Cardiac fibroblast (primary cell): Measurements from ENCODE around the gene SMO.
"Not testable (repeated sequence)": the region's sequence is repeated elsewhere in the genome, so short reads cannot be mapped to it uniquely, and the experiment has no call there.

Experiments used
- DNase-seq, 2 donors: peaks; one replicate each; pipeline versions ENCODE4 v3.0.0 to v3.0.0-alpha.2; 2010; ENCODE audit warnings: low read depth in 2 of 2
- H3K4me3 ChIP-seq, 2 donors: replicated peaks in 1 of 2; 1 replicate in 1 of 2; 2 replicates in 1 of 2; pipeline ENCODE4 v1.5.1; 2011; ENCODE audit warnings: low read depth in 2 of 2, low read length in 2 of 2, mild to moderate bottlenecking in 2 of 2, moderate library complexity in 1 of 2
- TF ChIP-seq, protein P1 (sequence below): IDR thresholded peaks from one replicate; pipeline ENCODE4 v1.5.1; 2011; ENCODE audit warnings: low read depth, mild to moderate bottlenecking, low read length, inconsistent platforms

Gene SMO

GRCh38 chr7:129209067-129209926, 20.9 kb downstream of the SMO start:
- TF ChIP-seq, protein P1, sequence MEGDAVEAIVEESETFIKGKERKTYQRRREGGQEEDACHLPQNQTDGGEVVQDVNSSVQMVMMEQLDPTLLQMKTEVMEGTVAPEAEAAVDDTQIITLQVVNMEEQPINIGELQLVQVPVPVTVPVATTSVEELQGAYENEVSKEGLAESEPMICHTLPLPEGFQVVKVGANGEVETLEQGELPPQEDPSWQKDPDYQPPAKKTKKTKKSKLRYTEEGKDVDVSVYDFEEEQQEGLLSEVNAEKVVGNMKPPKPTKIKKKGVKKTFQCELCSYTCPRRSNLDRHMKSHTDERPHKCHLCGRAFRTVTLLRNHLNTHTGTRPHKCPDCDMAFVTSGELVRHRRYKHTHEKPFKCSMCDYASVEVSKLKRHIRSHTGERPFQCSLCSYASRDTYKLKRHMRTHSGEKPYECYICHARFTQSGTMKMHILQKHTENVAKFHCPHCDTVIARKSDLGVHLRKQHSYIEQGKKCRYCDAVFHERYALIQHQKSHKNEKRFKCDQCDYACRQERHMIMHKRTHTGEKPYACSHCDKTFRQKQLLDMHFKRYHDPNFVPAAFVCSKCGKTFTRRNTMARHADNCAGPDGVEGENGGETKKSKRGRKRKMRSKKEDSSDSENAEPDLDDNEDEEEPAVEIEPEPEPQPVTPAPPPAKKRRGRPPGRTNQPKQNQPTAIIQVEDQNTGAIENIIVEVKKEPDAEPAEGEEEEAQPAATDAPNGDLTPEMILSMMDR: no peak
- DNase-seq: no peak

DNA sequence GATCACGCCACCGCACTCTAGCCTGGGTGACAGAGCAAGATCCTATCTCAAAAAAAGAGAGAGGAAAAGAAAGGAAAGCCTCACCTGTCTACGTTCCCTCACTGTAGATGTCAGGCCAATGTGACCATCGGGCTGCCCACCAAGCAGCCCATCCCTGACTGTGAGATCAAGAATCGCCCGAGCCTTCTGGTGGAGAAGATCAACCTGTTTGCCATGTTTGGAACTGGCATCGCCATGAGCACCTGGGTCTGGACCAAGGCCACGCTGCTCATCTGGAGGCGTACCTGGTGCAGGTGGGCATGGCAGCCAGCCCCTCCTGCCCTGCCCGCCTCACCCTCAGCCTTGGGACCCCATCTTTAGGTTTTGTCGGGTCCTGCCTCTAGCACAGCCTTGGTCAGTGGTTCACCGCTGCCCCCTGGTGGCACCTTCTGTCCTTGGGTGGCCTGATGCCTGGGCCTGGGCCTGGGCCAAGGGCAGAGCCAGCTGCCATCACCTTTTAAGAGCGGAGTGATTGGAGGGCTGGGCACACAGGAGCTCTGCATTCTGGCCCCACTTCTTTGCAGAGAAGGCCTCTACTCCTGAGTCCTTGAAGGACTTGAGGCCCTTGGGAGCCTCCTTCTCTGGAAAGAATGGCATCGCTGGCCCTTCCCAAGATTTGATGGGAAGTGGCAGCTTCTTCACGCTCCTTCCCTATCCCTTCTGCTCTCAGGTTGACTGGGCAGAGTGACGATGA, 22.0 kb downstream of the SMO start:
- TF ChIP-seq, protein P1: peak; percentile 84
- no peak overlapping the region for H3K4me3 ChIP-seq
- peak; percentile 69 to 71 for DNase-seq

More at GRCh38 chr7:129209067-129209926, 20.9 kb downstream of the SMO start:
- H3K4me3 ChIP-seq: no peak overlapping the region

DNA sequence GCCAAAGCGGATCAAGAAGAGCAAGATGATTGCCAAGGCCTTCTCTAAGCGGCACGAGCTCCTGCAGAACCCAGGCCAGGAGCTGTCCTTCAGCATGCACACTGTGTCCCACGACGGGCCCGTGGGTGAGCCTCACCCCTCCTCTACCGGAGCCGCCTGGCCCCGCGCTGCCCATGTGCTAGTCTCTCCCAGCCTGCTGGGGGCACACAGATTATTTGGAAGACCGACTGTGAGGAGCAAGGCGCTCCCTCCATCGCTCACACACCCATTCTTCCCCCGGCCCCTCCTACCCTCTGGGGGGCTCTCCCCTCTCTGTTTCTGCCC, 22.5 kb downstream of the SMO start:
- TF ChIP-seq, protein P1: no peak
- no peak for DNase-seq

DNA sequence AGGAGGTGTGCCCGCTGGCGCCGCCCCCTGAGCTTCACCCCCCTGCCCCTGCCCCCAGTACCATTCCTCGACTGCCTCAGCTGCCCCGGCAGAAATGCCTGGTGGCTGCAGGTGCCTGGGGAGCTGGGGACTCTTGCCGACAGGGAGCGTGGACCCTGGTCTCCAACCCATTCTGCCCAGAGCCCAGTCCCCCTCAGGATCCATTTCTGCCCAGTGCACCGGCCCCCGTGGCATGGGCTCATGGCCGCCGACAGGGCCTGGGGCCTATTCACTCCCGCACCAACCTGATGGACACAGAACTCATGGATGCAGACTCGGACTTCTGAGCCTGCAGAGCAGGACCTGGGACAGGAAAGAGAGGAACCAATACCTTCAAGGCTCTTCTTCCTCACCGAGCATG, 23.7 kb downstream of the SMO start:
- DNase-seq: no peak
- TF ChIP-seq, protein P1: no peak
- H3K4me3 ChIP-seq: no peak overlapping the region

More for the DNA sequence above, 22.5 kb downstream of the SMO start:
- H3K4me3 ChIP-seq: no peak overlapping the region

- TF ChIP-seq, protein P1: no peak
- no peak for DNase-seq
- H3K4me3 ChIP-seq: no peak overlapping the region
These were observed 24.2 kb downstream of the SMO start for GRCh38 chr7:129212596-129212995.

GRCh38 chr7:129213828-129214227, 25.4 kb downstream of the SMO start:
- TF ChIP-seq, protein P1: no peak
- no peak overlapping the region for H3K4me3 ChIP-seq
- DNase-seq: peak in 1 of 2 donors; percentile 14

GRCh38 chr7:129215691-129216090, 27.3 kb downstream of the SMO start:
- not testable (repeated sequence) for DNase-seq, H3K4me3 ChIP-seq

- not testable (repeated sequence) for DNase-seq, H3K4me3 ChIP-seq
These were observed 27.8 kb downstream of the SMO start for GRCh38 chr7:129216101-129216715.

GRCh38 chr7:129216821-129217416, 28.5 kb downstream of the SMO start:
- not testable (repeated sequence) for H3K4me3 ChIP-seq, DNase-seq
